Chondrocyte (in vitro differentiated cells): ENCODE data around the gene VIM. TPM values are rescaled to one million over a fixed set of nuclear protein-coding genes. Genes with fewer than 3 reads are reported as not detected.

Experiments used
- DNase-seq: peaks from one replicate; pipeline ENCODE4 v3.0.0; 2021; ENCODE audit warnings: mixed read lengths, low spot score
- H3K27ac Mint-ChIP-seq: one replicate; pipeline ENCODE4 v1.8.0; 2021; ENCODE audit warnings: mild to moderate bottlenecking, moderate library complexity, mixed read lengths; ENCODE audit not compliant: unreplicated experiment
- H3K27me3 Mint-ChIP-seq: 2 replicates; pipeline ENCODE4 v1.8.0; 2021; ENCODE audit warnings: low read depth, mixed read lengths
- H3K36me3 Mint-ChIP-seq: 2 replicates; pipeline ENCODE4 v1.8.0; 2021; ENCODE audit warnings: low read depth, mixed read lengths
- H3K4me1 Mint-ChIP-seq: 2 replicates; pipeline ENCODE4 v1.8.0; 2021; ENCODE audit warnings: low read depth, mild to moderate bottlenecking, mixed read lengths
- H3K4me3 Mint-ChIP-seq: one replicate; pipeline ENCODE4 v1.8.0; 2021; ENCODE audit warnings: mild to moderate bottlenecking, moderate library complexity, mixed read lengths; ENCODE audit not compliant: unreplicated experiment
- H3K9me3 Mint-ChIP-seq: 2 replicates; pipeline ENCODE4 v1.8.0; 2021; ENCODE audit warnings: low read depth, mixed read lengths
- total RNA-seq: library from RNA; stranded (reverse); gene quantifications from 3 replicates; pipeline ENCODE4 v1.2.1, GENCODE V29; 2021
- TF ChIP-seq, protein P1 (sequence below): fragments of 200-600 bp; sonication (generic); IDR thresholded peaks from 2 replicates; pipeline ENCODE4 v1.5.0; 2021; ENCODE audit warnings: antibody characterized with exemption, mild to moderate bottlenecking, moderate library complexity

The VIM gene
- total RNA-seq, 1 donor from 2014 or later = 4,580 TPM

DNA sequence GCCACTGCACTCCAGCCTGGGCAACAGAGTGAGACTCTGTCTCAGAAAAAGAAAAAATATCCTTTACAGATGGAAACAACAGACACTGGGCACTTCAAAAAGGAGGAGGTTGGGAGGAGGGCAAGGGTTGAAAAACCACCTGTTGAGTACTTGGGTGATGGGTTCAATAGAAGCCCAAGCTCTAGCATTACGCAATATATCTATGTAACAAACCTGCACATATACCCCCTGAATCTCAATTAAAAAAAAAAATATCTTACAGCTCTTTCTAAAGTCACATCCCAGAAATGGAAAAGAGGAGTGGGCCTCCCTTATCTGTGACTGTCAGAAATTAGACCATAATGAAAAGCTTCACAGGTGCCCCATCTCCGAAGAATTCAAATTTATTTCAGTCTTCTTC, 12.1 kb downstream of the VIM start:
- peak overlapping the region; percentile 92 for H3K27ac Mint-ChIP-seq
- H3K4me3 Mint-ChIP-seq = no peak overlapping the region
- TF ChIP-seq, protein P1, sequence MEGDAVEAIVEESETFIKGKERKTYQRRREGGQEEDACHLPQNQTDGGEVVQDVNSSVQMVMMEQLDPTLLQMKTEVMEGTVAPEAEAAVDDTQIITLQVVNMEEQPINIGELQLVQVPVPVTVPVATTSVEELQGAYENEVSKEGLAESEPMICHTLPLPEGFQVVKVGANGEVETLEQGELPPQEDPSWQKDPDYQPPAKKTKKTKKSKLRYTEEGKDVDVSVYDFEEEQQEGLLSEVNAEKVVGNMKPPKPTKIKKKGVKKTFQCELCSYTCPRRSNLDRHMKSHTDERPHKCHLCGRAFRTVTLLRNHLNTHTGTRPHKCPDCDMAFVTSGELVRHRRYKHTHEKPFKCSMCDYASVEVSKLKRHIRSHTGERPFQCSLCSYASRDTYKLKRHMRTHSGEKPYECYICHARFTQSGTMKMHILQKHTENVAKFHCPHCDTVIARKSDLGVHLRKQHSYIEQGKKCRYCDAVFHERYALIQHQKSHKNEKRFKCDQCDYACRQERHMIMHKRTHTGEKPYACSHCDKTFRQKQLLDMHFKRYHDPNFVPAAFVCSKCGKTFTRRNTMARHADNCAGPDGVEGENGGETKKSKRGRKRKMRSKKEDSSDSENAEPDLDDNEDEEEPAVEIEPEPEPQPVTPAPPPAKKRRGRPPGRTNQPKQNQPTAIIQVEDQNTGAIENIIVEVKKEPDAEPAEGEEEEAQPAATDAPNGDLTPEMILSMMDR = no peak
- peaks cover 17% of the 10 kb centered on the region for H3K36me3 Mint-ChIP-seq
- no peak for DNase-seq
- H3K9me3 Mint-ChIP-seq = peaks cover 9% of the 10 kb centered on the region
- H3K4me1 Mint-ChIP-seq = peaks cover 46% of the 10 kb centered on the region
- no peaks in the 10 kb centered on the region for H3K27me3 Mint-ChIP-seq

DNA sequence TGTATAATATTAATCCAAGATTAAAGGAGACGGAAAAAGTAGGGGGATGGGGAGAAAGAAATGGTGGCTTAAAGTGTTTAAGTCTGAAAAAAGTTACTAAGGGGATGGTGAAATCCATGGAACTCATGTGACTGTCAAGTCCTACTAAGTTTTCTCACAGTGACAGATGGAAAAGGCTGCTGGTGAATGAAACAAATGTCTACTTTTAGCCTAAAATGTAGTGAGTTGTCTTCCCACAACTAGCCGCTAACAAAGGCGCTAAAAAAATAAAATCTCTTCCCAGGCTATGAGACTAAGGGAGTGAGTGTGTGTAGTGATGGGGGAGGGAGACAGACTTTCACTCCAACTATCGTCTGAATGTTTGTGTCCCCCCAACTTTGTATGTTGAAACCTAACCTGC, 12.6 kb downstream of the VIM start:
- Mint-ChIP-seq H3K27me3 (no peaks in the 10 kb centered on the region), H3K36me3 (peaks cover 14% of the 10 kb centered on the region), H3K4me3 (no peak overlapping the region), H3K27ac (peak overlapping the region; percentile 46), H3K4me1 (peaks cover 40% of the 10 kb centered on the region), H3K9me3 (peaks cover 9% of the 10 kb centered on the region)
- no peak for DNase-seq
- TF ChIP-seq, protein P1 = no peak

DNA sequence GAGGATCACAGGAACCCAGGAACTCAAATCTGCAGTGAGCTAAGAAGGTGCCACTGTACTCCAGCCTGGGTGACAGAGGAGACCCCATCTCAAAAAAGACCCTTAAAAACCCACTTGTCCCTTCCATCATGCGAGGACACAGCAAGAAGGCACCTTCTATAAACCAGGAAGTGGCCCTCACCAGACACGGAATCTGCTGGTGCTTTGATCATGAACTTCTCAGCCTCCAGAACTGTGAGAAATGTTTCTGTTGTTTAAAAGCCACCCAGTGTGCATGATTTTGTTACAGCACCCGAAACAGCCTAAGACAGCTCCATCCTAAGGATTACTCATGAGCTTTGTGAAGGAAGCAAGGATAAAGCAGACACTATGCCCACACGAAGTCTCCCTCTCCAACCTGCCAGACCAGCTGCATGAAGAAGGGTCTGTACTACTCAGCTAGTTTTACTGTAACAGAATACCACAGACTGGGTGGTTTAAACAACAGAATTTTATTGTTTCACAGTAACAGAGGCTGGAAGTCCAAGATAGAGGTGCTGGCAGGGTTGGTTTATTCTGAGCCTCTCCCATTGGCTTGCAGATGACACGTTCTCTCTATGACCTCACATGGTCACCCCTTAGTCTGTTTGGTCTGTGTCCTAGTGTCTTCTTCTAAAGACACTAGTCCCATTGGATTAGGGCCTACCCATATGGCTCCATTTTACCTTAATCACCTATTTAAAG, 13.7 kb downstream of the VIM start:
- Mint-ChIP-seq H3K27me3 (no peaks in the 10 kb centered on the region), H3K9me3 (peaks cover 9% of the 10 kb centered on the region), H3K36me3 (peaks cover 5% of the 10 kb centered on the region), H3K4me1 (peaks cover 29% of the 10 kb centered on the region), H3K27ac (no peak overlapping the region), H3K4me3 (no peak overlapping the region)
- TF ChIP-seq, protein P1 = no peak
- no peak for DNase-seq

DNA sequence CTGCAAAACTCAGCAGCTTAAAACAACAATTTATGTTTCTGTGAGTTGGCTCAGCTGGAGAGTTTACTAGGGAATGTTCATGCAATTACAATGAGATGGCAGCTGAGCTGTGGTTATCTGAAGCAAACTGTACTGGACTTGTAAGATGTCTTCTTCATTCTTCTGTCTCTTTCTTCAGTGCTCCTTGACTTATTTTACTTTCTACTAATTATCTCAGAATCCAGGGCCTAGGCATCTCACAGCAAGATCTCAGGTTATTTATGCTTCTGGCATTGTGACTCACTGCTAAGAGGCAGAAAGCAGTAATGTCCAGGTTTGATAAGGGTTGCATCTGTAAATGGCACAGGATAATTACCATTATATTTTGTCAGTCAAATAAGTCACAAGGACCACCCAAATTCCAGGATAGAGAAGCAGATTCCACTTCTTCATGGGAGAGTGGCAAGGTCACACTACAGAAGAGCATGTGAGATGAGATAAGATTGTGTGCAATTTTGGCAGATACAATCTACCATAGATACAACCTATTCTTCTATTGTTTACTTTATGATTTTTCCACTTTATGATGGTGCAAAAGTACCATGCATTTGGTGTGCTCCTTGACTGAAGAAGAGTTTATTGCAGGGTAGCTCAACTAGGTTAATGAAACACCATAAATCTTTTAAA, 16.8 kb downstream of the VIM start:
- TF ChIP-seq, protein P1 = no peak
- H3K4me3 Mint-ChIP-seq = no peak overlapping the region
- DNase-seq = no peak
- H3K36me3 Mint-ChIP-seq = no peaks in the 10 kb centered on the region
- peaks cover 9% of the 10 kb centered on the region for H3K4me1 Mint-ChIP-seq
- H3K9me3 Mint-ChIP-seq = peaks cover 9% of the 10 kb centered on the region
- H3K27me3 Mint-ChIP-seq = no peaks in the 10 kb centered on the region
- peak overlapping the region; percentile 3 for H3K27ac Mint-ChIP-seq

DNA sequence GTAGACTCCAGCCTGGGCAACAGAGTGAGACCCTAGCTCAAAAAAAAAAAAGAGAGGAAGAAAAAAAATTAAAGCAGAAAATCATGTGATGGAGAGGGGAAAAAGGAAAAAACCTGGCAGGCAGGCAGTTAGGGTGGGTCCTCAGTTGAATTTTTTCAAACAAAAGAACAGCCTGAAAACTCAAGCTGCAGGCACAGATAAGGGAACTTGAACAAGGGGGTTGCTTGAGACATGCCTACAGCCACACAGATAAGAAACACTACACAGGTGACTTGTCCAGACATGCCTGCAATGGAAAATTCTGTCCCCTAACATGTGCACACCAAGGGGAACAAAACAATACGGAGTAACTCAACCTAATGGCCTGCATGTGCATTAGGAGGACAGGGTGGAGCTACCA, 19.2 kb downstream of the VIM start:
- H3K27ac Mint-ChIP-seq = no peak overlapping the region

More for the DNA sequence above, 19.2 kb downstream of the VIM start:
- TF ChIP-seq, protein P1 = no peak
- no peaks in the 10 kb centered on the region for H3K27me3 Mint-ChIP-seq
- H3K4me1 Mint-ChIP-seq = peaks cover 4% of the 10 kb centered on the region
- DNase-seq = no peak
- H3K4me3 Mint-ChIP-seq = no peak overlapping the region
- no peaks in the 10 kb centered on the region for H3K9me3 Mint-ChIP-seq
- no peaks in the 10 kb centered on the region for H3K36me3 Mint-ChIP-seq
